Endodermal cell (in vitro differentiated cells): ENCODE results near the gene SNRPA1. TPM values are rescaled to one million over a fixed set of nuclear protein-coding genes. Genes with fewer than 3 reads are reported as not detected.
A peak's percentile ranks its signal among the peaks of the same experiment; 100 is the strongest.

ENCODE experiments used
- DNase-seq: peaks from one replicate; pipeline ENCODE4 v3.0.0-alpha.2; 2017
- H3K27ac ChIP-seq: 2 replicates; pipeline ENCODE4 v1.5.1; 2013; ENCODE audit warnings: mild to moderate bottlenecking, low read depth, low read length, moderate library complexity
- H3K27me3 ChIP-seq: 2 replicates; pipeline ENCODE4 v1.6.1; 2013; ENCODE audit warnings: mild to moderate bottlenecking, low read length, moderate library complexity; ENCODE audit not compliant: insufficient read depth, control insufficient read depth, poor library complexity, severe bottlenecking
- H3K36me3 ChIP-seq: 2 replicates; pipeline ENCODE4 v1.7.0; 2013; ENCODE audit warnings: mild to moderate bottlenecking, low read length, moderate library complexity; ENCODE audit not compliant: control insufficient read depth, insufficient read depth
- H3K4me1 ChIP-seq: one replicate; pipeline ENCODE4 v1.7.0; 2013; ENCODE audit warnings: low read length; ENCODE audit not compliant: control insufficient read depth, insufficient read depth
- H3K4me3 ChIP-seq: 2 replicates; pipeline ENCODE4 v1.5.1; 2013; ENCODE audit warnings: mild to moderate bottlenecking, low read length, moderate library complexity
- H3K9ac ChIP-seq: 2 replicates; pipeline ENCODE4 v1.6.1; 2013; ENCODE audit warnings: mild to moderate bottlenecking, low read length, moderate library complexity; ENCODE audit not compliant: poor library complexity, severe bottlenecking; ENCODE audit errors: extremely low read depth
- H3K9me3 ChIP-seq: 2 replicates; pipeline ENCODE4 v1.6.1; 2013; ENCODE audit warnings: mild to moderate bottlenecking, low read length, moderate library complexity; ENCODE audit not compliant: control insufficient read depth
- H3K27ac Mint-ChIP-seq: 2 replicates; pipeline ENCODE4 v1.8.0; 2020; ENCODE audit warnings: mixed read lengths
- H3K27me3 Mint-ChIP-seq: 2 replicates; pipeline ENCODE4 v1.8.0; 2021; ENCODE audit warnings: mild to moderate bottlenecking, mixed read lengths; ENCODE audit not compliant: insufficient read depth
- H3K36me3 Mint-ChIP-seq: 2 replicates; pipeline ENCODE4 v1.8.0; 2020; ENCODE audit warnings: low read depth, mixed read lengths
- H3K4me1 Mint-ChIP-seq: 2 replicates; pipeline ENCODE4 v1.8.0; 2020; ENCODE audit warnings: mixed read lengths
- H3K4me3 Mint-ChIP-seq: 2 replicates; pipeline ENCODE4 v1.8.0; 2020; ENCODE audit warnings: mild to moderate bottlenecking, moderate library complexity, mixed read lengths
- H3K9me3 Mint-ChIP-seq: 2 replicates; pipeline ENCODE4 v1.8.0; 2020; ENCODE audit warnings: mild to moderate bottlenecking, mixed read lengths
- CTCF ChIP-seq: fragments of 200-600 bp; sonication (generic); conservative IDR thresholded peaks from 2 replicates; pipeline ENCODE4 v1.5.0; 2021; ENCODE audit warnings: antibody characterized with exemption, mild to moderate bottlenecking
- WGBS, 2 experiments: methylation state at CpG; one replicate each; pipeline versions ENCODE4 v1.1.5 to v1.1.7; 2013; ENCODE audit warnings: missing lambda C conversion rate in 2 of 2, mixed read lengths in 1 of 2; ENCODE audit not compliant: insufficient coverage in 1 of 2, insufficient read length in 1 of 2; 5-methylcytosine and 5-hydroxymethylcytosine counted together
- total RNA-seq, 2 donors: library from RNA; stranded (reverse); fragmentation: NEBNext Ultra II Directional in 1 of 2; extraction: Animal tissue kit (Norgen Biotek cat#: 25700) in 1 of 2; gene quantifications; 2 replicates in 1 of 2; 3 replicates in 1 of 2; pipeline ENCODE4 v1.2.1, GENCODE V29; 2021

Gene SNRPA1
- total RNA-seq, 2 donors from 2014 or later, result 111 to 140 TPM

- Mint-ChIP-seq H3K36me3 (peaks cover 25% of the 10 kb centered on the region), H3K27me3 (no peaks in the 10 kb centered on the region), H3K9me3 (no peaks in the 10 kb centered on the region), H3K4me3 (no peak overlapping the region), H3K27ac (no peak overlapping the region), H3K4me1 (peaks cover 7% of the 10 kb centered on the region)
- no peak for TF ChIP-seq CTCF
- peak; percentile 32 for DNase-seq
- Histone ChIP-seq H3K27me3 (no peaks in the 10 kb centered on the region), H3K9me3 (no peaks in the 10 kb centered on the region), H3K9ac (no peak overlapping the region), H3K4me1 (no peaks in the 10 kb centered on the region), H3K27ac (no peak overlapping the region), H3K4me3 (no peak overlapping the region), H3K36me3 (peaks cover 20% of the 10 kb centered on the region)
- 90 to 93% methylated on average over 3 of the region's 3 CpGs for WGBS, 2 experiments
These were observed 29.0 kb downstream of the SNRPA1 start for GRCh38 chr15:101266034-101266433.

DNA sequence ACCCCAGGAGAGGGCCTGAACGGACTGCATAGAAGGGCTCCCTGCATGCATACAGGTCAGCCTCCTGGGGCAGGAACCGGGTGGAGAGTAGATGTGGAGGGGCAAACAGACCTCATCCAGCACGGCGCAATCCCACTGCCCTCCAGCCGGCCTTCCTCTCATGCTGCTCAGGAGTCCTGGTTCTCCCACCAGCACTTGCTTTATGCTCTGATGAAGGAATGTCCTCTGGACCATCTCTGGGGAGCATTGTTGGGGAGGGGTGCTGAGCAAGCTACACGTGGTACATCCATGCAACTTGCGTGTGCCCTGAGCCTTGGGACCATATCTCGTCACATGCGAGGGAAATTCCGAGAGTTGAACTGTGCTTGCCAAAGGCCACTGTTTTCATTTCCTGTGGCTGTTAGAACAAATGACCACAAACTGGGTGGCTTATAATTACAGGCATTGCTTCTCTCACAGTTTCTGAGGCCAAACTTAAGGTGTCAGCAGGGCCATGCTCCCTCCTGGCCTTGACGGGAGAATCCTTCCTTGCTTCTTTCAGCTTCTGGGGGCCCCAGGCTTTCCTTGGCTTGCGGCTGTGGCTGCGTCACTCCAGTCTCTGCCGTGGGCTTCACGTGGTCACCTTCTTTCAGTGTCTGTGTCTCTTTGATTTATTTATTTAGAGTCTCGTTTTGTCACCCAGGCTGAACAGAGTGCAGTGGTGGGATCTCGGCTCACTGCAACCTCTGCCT, 30.0 kb downstream of the SNRPA1 start:
- peaks cover 7% of the 10 kb centered on the region for H3K4me1 Mint-ChIP-seq
- H3K9ac ChIP-seq, result no peak overlapping the region
- no peak overlapping the region for H3K4me3 ChIP-seq
- 91 to 98% methylated on average over 13 to 17 of the region's 17 CpGs for WGBS, 2 experiments
- no peak overlapping the region for H3K4me3 Mint-ChIP-seq
- no peaks in the 10 kb centered on the region for H3K27me3 ChIP-seq
- H3K9me3 ChIP-seq, result no peaks in the 10 kb centered on the region
- no peak overlapping the region for H3K27ac ChIP-seq
- peaks cover 12% of the 10 kb centered on the region for H3K36me3 ChIP-seq
- TF ChIP-seq CTCF, result no peak
- peaks cover 16% of the 10 kb centered on the region for H3K36me3 Mint-ChIP-seq
- no peaks in the 10 kb centered on the region for H3K27me3 Mint-ChIP-seq
- H3K9me3 Mint-ChIP-seq, result no peaks in the 10 kb centered on the region
- peak; percentile 32 for DNase-seq
- no peaks in the 10 kb centered on the region for H3K4me1 ChIP-seq
- H3K27ac Mint-ChIP-seq, result no peak overlapping the region

- Histone ChIP-seq H3K27me3 (no peaks in the 10 kb centered on the region), H3K27ac (no peak overlapping the region), H3K9ac (no peak overlapping the region), H3K4me1 (no peaks in the 10 kb centered on the region), H3K9me3 (no peaks in the 10 kb centered on the region), H3K4me3 (no peak overlapping the region), H3K36me3 (peaks cover 3% of the 10 kb centered on the region)
- no peak for DNase-seq
- TF ChIP-seq CTCF, result no peak
- H3K4me1 Mint-ChIP-seq, result peaks cover 7% of the 10 kb centered on the region
- no peaks in the 10 kb centered on the region for H3K9me3 Mint-ChIP-seq
- peaks cover 6% of the 10 kb centered on the region for H3K36me3 Mint-ChIP-seq
- H3K27me3 Mint-ChIP-seq, result no peaks in the 10 kb centered on the region
- 93 to 97% methylated on average over 4 of the region's 4 CpGs for WGBS, 2 experiments
- no peak overlapping the region for H3K4me3 Mint-ChIP-seq
- no peak overlapping the region for H3K27ac Mint-ChIP-seq
These were observed 31.0 kb downstream of the SNRPA1 start for GRCh38 chr15:101264011-101264410.
